Left cardiac atrium (tissue), 4 donors: ENCODE measurements around the gene STOML1. TPM values are rescaled to one million over a fixed set of nuclear protein-coding genes. Genes with fewer than 3 reads are reported as not detected.
"Not testable (repeated sequence)": the region's sequence is repeated elsewhere in the genome, so short reads cannot be mapped to it uniquely, and the experiment has no call there.

ENCODE experiments used
- ATAC-seq, 2 donors: fragments of 200-7000 bp; cut with Tn5 transposase; one replicate each; pipeline ENCODE4 v1.9.1; 2020; ENCODE audit warnings: mild to moderate bottlenecking in 2 of 2, moderate library complexity in 2 of 2
- DNase-seq: peaks from one replicate; pipeline ENCODE4 v3.0.0-alpha.2; 2020
- intact Hi-C, 2 donors: fragments of 100-400 bp; cut with DNase I; formaldehyde crosslinking; loops; one replicate each; pipeline versions ENCODE4 v1.14.1 to v1.15.1; 2022 to 2023
- total RNA-seq, 2 donors: library from RNA; stranded (reverse); fragmentation: NEBNext Ultra II Directional; extraction: Animal tissue kit (Norgen Biotek cat#: 25700); gene quantifications; one replicate each; pipeline ENCODE4 v1.2.1, GENCODE V29; 2021
- donor health status: DM: no; HTN: yes; CAD: no.
- donor health status: DM: no; HTN: yes; CAD: no; lungs with severe emphysema.
- donor health status: DM: yes; HTN: yes; CAD: no.
- donor health status: Dilated cardiomyopathy.

Gene STOML1
- total RNA-seq, 2 donors from 2014 or later, result 20.3 to 21.1 TPM

DNA sequence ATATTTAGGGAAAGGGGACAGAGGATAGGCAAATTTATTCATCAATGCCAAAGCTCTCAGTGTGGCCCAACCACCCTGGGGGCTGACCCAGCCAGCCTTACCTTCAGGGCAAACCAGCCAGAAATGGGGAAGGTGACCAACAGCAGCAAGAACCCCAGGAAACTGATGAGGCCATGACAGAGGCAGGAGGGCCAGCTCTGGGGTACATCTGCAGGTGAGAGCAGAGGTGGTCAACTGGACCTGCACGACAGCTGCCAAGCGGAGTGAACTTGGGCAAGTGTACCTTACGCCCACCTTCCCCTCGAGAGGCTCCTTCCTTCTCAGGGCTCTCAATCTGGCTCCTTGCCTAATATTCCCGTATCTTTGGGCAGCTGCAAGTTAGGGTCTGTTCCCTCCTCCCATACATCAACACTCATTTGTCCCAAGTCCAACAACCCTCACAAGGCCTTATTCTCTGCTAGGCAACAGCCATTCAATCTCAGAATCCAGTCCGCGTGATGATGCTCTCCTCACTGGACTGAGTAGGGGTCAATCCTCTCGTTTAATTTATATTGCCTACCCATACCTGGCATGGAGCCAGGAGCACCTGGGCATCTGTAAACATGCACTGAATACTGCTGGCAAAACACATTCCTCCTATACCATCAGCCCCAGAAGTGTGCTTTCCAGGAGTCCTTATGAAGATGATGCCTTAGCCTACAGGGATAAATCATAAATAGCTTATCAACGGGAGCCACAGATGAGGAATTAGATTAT lies 1.7 kb downstream of the STOML1 start:
- no peak for ATAC-seq
- no peak for DNase-seq
- intact Hi-C loops, result no loop called here

DNA sequence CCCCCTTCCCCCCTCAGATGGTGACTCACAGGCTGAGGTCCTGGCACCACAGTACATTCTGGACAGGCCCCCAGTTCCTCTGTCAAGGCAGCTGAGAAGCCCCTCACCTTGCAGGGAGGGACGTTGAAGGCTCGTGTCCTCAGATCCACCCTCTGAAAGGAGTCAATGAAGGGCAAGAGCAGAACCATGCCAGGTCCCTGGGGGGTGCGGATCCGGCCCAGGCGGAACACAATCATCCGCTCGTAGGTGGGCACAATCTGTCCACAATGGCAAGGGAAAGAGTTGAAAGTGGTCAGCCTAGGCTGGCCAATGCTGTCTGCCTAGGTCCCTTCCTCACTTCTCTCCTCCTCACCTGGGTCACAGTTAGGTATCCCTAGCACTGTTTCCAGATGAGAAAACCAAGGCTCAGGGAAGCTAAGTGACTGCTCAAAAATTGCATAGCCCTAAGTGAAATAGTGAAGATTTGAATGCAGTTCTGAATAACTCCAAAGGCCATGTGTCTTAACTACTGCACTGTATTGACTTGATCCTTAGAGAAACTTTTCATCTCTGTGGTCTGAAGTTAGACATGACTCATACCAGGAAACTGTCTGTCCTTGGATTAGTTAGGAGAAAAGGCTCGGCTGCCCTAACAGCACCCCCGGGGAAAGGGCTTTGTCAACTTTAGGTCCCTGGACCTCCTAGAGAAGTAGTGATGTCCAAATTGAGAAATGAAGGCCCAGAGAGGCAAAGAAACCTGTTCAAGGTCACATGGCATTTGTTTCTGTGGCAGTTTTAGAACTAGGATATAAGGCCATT lies 2.9 kb downstream of the STOML1 start:
- ATAC-seq, result peak in 1 of 2 donors; percentile 9
- DNase-seq, result no peak
- intact Hi-C loops, result no loop called here

DNA sequence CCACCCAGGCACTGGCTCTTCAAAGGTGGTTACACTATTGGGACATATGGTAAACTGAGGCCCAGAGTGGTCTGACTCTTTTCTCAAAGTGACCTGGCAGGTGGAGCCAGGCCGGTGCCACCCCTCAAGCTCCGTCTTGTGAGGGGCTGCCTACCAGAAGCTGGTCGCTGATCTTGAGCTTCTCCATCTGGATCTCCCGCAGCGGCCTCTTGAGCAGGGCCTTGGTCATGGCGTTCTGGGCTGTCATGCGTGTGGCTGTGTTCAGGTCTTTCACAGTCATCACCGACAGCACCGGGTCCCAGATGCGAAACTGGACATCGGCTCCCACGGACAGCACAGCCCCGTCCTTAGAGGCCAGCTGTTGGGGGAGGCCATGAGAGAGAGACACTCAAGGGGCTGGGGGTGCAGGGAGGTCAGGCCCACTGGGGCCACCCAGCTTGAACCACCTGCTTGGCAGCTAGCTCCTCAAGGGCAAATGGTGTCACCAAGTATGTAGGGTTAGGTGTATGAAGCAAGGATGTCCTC lies 3.6 kb downstream of the STOML1 start:
- DNase-seq (no peak), ATAC-seq (no peak)
- intact Hi-C loops, result no loop called here

DNA sequence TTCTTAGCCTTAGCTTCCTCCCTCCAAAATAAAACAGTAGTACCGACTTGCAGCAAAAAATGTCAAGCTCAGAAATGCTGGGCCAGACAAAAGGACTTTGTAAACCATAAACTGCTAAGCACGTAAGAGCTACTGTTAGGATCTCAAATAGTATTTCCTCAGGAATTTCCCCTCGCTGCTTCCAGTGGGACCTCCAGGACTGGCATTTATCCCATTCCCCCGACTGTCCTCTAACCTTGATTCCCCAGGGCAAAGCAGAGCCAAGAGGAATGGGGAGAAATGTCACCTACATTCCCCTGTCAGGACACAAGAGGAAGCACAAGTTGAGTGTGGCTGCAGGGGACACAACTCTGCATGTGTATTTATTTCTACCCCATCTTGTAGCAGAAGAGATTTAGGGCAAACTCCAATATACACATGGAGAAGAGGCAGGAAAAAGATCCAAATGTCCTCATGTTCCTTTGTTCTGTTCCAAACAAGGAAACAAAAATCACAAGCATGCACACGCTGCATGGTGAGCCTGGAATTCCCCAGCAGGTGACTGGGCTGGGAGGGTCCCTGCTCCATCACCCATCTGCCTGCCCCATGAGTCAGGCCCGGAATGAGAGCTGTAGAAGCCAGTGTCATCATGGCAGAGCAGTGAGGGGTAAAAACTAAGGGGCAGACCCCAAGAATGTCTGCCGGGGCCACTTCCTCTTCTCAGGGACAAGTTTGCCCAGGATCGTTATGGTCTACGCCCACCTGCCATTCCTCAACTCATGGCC lies 4.2 kb downstream of the STOML1 start:
- intact Hi-C loops, result no loop called here
- ATAC-seq, result no peak

DNA sequence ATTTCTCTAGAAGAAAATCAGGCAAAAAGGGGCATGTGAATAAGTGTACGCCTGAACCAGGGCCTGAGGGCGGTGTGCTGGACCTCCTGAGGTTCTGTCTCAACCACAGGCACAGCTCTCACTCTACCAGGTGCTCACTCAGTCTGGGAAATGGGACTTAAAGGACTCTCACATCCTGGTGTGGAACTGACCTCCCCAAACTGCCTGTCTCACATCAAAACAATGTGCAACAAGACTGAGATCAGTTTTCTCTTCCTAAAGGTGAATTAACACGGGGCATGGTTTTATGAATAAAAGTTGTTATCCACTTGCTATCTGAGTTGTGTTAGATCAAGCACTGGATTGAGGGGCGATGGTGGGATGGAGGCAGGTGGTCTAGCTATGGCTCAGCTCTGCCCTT lies 4.8 kb downstream of the STOML1 start:
- DNase-seq, result no peak
- ATAC-seq, result no peak
- intact Hi-C loops, result no loop called here

More for the DNA sequence above, 4.2 kb downstream of the STOML1 start:
- DNase-seq, result no peak

DNA sequence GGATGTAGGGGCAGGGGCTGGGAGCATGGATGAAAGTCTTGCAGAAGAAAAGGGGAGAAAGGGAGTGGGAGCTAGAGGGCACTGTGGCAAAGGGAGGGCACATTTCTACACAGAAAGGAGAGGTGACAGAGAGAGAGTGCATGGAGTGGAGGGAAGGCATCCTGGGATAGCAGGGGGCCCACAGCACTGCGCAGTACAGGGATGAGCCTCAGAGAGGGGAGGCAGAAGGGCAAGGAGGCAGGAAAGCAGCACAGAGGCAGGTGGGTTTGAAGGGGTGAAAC lies 5.4 kb downstream of the STOML1 start:
- ATAC-seq, result no peak
- DNase-seq, result no peak
- intact Hi-C loops, result no loop called here

DNA sequence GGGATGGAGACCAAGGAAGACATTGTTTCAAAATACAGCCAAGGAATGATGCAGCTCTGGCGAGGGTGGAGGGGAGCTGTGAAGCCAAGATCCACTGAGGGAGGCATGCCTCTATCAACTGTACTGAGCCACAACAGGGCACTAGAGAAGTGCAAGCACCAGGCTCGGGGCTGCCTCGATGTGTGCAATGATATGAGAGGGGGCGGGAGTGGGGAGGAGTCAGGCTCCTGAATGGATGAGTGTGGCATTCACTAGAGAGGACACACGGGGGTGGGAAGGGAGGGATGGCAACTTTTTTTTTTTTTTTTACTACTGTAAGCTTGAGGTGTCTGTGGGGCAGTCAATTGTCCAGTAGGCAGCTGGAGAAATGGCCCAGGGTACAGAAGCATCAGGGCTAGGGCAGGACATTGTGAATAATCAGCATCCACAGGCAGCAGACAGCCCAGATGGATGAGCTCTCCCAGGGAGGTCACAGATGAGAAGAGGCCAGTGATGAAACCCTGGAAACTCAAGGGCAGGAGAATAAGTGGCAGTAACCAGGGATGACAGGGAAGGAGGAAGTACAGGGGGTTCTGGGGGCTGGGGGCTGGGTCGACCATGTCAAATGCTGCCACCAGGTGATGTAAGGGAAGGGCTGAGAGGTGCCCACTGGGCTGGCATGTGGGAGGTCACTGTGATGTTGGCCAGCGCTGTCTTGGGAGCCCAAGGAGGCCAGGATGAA lies 5.9 kb downstream of the STOML1 start:
- DNase-seq, result no peak
- ATAC-seq, result no peak
- intact Hi-C loops, result no loop called here

DNA sequence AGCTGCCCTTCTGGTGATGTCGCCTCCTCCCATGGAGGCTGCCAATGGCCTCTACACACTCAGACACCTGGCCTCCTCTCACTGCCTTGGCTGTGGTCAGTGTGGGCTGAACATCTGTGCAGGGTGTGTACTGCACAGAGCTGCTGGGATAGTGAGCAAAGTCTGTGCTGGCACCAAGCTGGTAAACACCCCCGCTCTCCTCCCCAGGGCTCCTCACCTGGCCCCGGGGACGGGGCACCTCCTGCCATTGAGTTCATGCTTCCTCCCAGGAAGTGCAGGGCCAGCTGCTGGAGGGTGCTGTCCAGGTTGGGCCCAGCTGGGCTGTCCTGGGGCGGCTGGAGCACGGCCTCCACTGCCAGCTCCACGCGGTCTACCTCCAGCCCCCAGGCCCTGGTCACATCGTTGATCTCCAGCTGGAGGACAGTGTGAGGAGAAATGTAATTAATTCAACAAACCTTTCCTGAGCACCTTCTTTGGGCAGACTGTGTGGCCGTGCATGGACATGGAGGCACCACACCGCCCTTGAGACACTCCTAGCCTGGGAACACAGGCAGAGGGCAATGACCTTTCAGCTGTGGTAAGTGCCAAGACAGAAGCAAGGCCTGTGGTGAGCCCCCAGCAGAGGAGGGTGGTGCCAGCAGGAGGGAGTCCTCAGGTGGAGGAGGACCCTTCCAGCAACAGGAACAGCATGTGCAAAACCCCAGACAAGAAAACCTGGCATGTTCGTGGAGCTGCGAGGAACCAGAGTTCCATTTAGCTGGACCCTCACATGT lies 6.8 kb downstream of the STOML1 start:
- intact Hi-C loops, result no loop called here
- ATAC-seq (no peak), DNase-seq (no peak)

DNA sequence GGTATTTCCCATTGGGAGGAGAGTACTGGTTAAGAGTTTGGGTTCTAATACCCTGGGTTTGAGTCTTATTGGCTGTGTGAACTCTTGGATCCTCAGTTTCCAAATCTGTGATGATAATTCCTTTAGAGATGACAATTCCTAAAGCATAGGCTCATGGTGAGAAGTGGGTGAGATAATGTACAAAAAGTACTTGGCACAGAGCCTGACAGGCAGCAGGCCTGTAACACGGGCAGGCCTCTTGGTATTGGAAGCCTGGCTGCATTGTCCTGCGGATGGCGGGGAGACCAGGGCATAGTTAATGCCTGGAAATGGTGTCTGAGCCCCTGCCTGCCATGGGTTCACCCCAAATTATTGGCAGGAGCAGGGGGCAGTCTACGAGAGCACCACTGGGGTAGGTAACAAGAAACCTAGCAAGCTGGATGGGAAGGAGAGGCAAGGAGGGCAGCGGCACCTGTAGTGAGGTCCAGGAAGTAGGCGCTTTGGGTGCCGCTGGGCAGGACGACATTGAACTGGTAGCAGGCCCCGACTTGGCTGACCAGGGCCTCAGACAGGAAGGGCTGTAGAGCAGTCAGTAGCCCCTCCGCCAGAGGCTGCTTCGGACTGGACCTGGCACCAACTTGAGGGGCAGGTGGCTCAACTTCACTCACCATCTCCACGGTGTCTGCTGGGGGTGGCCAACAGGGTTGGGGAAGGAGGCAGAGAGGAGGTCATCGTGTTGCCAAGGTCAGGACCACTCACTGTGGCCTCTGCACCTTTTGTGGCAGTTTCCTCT lies 7.7 kb downstream of the STOML1 start:
- ATAC-seq (no peak), DNase-seq (no peak)
- intact Hi-C loops, result no loop called here

DNA sequence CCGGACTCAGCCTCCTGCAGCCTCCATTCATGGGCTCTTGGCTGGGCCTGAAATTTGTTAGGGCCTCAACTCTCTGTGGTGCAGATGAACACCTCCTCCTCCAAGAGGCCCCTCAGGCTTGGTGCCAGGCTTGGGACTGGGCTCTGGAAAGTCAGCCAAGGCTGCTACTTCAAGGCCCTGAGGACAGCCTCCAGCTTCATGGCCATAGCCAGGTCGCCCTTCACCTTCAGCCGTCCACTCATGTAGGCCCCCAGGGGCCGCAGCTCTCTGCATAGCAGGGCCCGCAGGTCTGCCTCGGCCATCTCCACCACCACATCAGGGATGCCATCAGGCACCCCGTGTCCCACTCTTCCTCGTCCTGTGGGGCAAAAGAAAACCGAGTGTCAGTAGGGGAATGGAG lies 8.3 kb downstream of the STOML1 start:
- ATAC-seq (no peak), DNase-seq (no peak)

DNA sequence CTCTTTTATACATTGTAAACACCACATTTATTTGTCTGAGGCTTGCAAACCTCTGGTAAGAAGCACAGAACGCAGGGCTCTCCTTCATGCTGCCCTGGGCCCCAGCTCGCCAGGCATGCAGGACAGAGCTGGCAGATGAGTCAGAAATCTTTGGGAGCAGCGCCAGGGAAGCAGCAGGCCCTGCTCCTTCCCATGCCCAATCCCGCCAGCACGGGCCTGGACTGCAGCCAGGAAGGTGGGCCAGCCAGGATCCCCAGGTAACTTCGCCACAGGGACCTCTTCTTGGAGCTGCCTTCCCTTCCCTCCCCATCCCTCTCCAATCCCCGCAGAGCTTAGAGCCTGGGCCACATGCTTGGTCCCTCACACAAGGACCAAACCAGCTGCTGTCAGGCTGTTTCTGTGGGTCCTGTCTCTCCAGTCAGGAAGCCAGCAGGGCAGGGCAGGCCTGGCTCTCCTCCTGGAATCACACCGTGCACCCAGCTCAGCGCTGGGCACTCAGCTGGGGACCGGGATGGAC lies 8.8 kb downstream of the STOML1 start:
- DNase-seq (peak; percentile 83), ATAC-seq (peak; percentile 60 to 81)
- intact Hi-C loops, result no loop called here

More for the DNA sequence above, 8.3 kb downstream of the STOML1 start:
- intact Hi-C loops, result no loop called here

DNA sequence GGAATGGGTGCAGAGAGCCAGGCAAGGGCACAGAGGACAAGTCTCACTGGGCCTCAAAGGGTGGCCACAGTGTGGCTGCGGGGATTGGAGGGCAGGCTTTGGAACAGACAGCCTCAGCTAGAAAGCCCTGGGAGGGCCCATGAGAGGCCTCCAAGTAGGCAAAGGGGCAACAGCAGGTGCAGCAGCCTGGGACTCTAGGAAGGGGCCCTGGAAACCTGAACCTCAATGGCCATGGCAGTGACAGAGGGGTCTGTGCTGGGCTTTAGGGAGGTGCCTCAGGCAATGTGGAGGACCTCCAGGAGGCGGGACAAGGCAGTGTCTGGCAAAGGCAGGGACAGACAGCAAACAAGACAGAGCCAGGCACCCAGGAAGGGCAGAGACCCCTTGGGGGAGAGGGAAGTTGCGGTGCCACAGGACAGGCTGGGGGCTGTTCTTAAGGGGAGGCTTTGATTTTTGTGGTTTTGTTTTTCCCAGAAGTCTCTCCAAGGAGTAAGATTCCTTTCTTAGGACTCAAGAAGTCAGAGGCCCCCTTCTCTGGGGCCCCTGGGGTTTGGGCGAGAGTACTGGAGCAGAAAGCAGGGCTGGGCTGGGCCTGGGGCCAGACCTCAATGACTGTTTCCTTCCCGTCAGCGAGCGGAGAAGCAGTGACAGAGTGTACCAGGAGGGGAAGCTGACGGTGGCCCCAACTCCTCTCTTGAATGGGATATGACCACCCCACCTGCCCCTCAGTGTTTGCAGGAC lies 9.7 kb downstream of the STOML1 start:
- DNase-seq, result peak; percentile 92
- ATAC-seq, result peak; percentile 91 to 92
- intact Hi-C loops, result no loop called here

DNA sequence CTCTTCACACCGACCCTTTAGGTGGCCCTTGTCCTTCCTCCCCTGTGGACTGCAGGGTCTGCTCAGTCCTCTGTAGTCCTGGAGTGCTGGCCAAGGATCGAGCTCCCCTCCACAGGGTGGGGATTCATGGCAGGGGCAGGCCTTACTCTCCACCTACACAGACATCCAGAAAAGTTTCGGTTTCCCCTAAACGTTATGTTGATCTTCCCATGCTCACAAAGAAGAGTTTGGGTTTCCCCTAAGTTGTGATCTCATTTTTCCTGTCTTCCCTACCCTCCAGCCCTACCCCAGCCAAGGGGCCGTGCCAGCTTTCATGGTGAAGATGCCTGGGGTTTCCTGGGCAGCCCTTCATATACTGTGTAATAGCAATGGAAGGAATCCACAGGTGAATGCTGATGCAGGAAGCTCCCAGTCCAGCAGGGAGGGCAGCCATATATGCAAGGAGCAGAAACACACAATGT lies 10.3 kb downstream of the STOML1 start:
- intact Hi-C loops, result no loop called here
- peak; percentile 1 to 3 for ATAC-seq
- DNase-seq, result no peak

DNA sequence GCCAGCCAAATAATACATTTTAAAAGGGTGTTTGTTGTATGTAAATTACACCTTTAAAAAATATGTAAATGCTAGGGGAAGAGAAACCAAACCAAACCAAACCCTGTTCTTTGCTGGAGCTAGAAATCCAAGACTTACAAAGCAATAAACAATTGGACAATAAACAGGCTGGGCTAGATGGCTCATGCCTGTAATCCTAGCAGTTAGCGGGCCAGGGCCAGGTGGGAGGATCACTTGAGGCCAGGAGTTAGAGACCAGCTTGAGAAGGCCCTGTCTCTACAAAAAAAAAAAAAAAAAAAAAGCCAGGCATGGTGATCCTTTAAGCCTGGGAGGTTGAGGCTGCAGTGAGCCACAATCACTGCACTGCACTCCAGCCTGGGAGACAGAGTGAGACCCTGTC lies 12.5 kb downstream of the STOML1 start:
- DNase-seq, result no peak
- intact Hi-C loops, result loop anchor here (10.0 kb wide), 2 partner anchors 55 to 325 kb away; no protein-coding TSS in a partner anchor
- ATAC-seq, result no peak

DNA sequence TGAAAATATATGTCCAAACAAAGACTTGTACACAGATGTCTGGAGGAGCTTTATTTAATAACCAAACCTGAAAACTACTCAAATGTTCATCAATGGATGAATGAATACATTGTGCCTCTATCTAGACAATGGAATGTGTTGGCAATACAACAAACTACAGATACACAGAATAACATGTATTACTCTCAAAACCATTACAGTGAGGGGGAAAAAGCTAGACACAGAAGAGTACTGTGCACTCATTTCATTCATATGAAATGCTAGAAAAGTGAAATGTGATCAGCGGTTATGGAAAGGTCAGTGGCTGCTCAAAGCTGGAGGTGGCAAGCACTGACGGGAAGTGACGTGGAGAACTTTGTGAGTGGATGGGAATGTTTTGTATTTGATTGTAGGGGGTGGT lies 13.2 kb downstream of the STOML1 start:
- intact Hi-C loops, result loop anchor here (10.0 kb wide), 2 partner anchors 56 to 326 kb away; no protein-coding TSS in a partner anchor
- ATAC-seq (no peak), DNase-seq (no peak)

DNA sequence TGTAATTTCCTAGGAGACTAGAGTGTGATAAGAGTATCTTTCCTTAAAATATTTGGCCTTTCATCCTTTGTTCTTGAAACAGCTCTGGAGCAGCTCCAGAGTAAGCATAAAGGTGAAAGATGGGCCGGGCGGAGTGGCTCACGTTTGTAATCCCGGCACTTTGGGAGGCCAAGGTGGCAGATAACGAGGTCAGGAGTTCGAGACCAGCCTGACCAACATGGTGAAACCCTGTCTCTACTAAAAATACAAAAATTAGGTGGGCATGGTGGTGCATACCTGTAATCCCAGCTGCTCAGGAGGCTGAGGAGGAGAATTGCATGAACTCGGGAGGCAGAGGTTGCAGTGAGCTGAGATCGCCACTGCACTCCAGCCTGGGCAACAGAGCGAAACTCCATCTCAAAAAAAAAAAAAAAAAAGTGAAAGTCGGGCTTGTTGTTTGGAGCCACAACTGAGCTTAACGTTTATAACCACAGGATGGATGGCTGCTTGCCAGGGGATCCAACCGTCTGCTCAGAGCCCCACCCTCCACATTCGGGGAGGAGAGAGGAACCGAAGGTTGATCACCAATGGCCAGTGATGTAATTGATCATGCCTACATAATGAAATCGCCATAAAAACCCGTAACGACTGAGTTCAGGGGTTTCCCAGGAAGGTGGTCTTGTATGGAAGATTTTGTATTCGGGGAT lies 16.5 kb downstream of the STOML1 start:
- intact Hi-C loops, result loop anchor here (10.0 kb wide), 2 partner anchors 59 to 329 kb away; no protein-coding TSS in a partner anchor
- DNase-seq, ATAC-seq: not testable (repeated sequence)
